Ramos (cell line): ENCODE data around the gene CBLC.
"Not testable (repeated sequence)": the region's sequence is repeated elsewhere in the genome, so short reads cannot be mapped to it uniquely, and the experiment has no call there.

Experiments
- in situ Hi-C: fragments of 300-500 bp; cut with MboI; formaldehyde crosslinking; loops from one replicate; pipeline ENCODE4 v1.14.3; 2022; ENCODE audit warnings: low sequenced_read_pairs; ENCODE audit not compliant: unreplicated experiment

The CBLC gene

GRCh38 chr19:44759083-44759804 lies 18.4 kb upstream of the CBLC start:
- in situ Hi-C loops: loop anchor here (25.0 kb wide), 1 partner anchor 997 kb away; the partner anchor contains the start of gene SMG9

GRCh38 chr19:44762038-44762437 lies 15.7 kb upstream of the CBLC start:
- in situ Hi-C loops: loop anchor here (25.0 kb wide), 1 partner anchor 1000 kb away; the partner anchor contains the start of gene SMG9

GRCh38 chr19:44765033-44765948 lies 12.4 kb upstream of the CBLC start:
- in situ Hi-C loops: loop anchor here (25.0 kb wide), 1 partner anchor 1003 kb away; the partner anchor contains the start of gene SMG9

GRCh38 chr19:44765949-44766335 lies 11.7 kb upstream of the CBLC start:
- in situ Hi-C loops: loop anchor here (25.0 kb wide), 1 partner anchor 1004 kb away; the partner anchor contains the start of gene SMG9

- in situ Hi-C loops: loop anchor here (25.0 kb wide), 1 partner anchor 1005 kb away; the partner anchor contains the start of gene SMG9
These were observed 10.2 kb upstream of the CBLC start for GRCh38 chr19:44767295-44768180.

- in situ Hi-C loops: loop anchor here (5.0 to 25.0 kb wide), 2 partner anchors 48 to 1008 kb away; partner anchors contain the start of gene SMG9
These were observed 7.0 kb upstream of the CBLC start for GRCh38 chr19:44770550-44771257.

GRCh38 chr19:44772144-44772543 lies 5.5 kb upstream of the CBLC start:
- in situ Hi-C loops: loop anchor here (5.0 to 25.0 kb wide), 2 partner anchors 50 to 1010 kb away; partner anchors contain the start of gene SMG9

GRCh38 chr19:44772959-44773358 lies 4.7 kb upstream of the CBLC start:
- in situ Hi-C loops: loop anchor here (5.0 to 25.0 kb wide), 2 partner anchors 51 to 1011 kb away; partner anchors contain the start of gene SMG9

GRCh38 chr19:44775676-44776240 lies 1.9 kb upstream of the CBLC start:
- in situ Hi-C loops: no loop called here

GRCh38 chr19:44776402-44777096 lies 1.1 kb upstream of the CBLC start:
- in situ Hi-C loops: no loop called here

GRCh38 chr19:44779150-44779549 lies 1.5 kb downstream of the CBLC start:
- in situ Hi-C loops: no loop called here

- in situ Hi-C loops: not testable (repeated sequence)
These were observed 4.0 kb downstream of the CBLC start for GRCh38 chr19:44781694-44782093.

- in situ Hi-C loops: no loop called here
These were observed 5.0 kb downstream of the CBLC start for GRCh38 chr19:44782729-44783128.

GRCh38 chr19:44783545-44783944 lies 5.9 kb downstream of the CBLC start:
- in situ Hi-C loops: no loop called here

GRCh38 chr19:44785271-44785670 lies 7.6 kb downstream of the CBLC start:
- in situ Hi-C loops: no loop called here

- in situ Hi-C loops: no loop called here
These were observed 8.3 kb downstream of the CBLC start for GRCh38 chr19:44785993-44786392.

- in situ Hi-C loops: no loop called here
These were observed 11.3 kb downstream of the CBLC start for GRCh38 chr19:44788971-44789370.

GRCh38 chr19:44789943-44790483 lies 12.3 kb downstream of the CBLC start:
- in situ Hi-C loops: no loop called here
